Measurements from ENCODE around the gene STX8.

Gene STX8

GRCh38 chr17:9553596-9553995 is 22.0 kb downstream of the STX8 start:
- no peak for DNase-seq

GRCh38 chr17:9553181-9553580 is 22.4 kb downstream of the STX8 start:
- no peak for DNase-seq

GRCh38 chr17:9549215-9549614 is 26.4 kb downstream of the STX8 start:
- no peak for DNase-seq

- no peak for DNase-seq
Observed at GRCh38 chr17:9544221-9544620, 31.4 kb downstream of the STX8 start.

- no peak for DNase-seq
Observed at GRCh38 chr17:9541718-9542117, 33.9 kb downstream of the STX8 start.

- DNase-seq, result no peak
Observed at GRCh38 chr17:9538626-9539025, 37.0 kb downstream of the STX8 start.

- no peak for DNase-seq
Observed at GRCh38 chr17:9537177-9537776, 38.3 kb downstream of the STX8 start.

- no peak for DNase-seq
Observed at GRCh38 chr17:9536061-9536460, 39.6 kb downstream of the STX8 start.

- DNase-seq, result no peak
Observed at GRCh38 chr17:9533441-9533840, 42.2 kb downstream of the STX8 start.

- no peak for DNase-seq
Observed at GRCh38 chr17:9532715-9533114, 42.9 kb downstream of the STX8 start.

- DNase-seq, result no peak
Observed at GRCh38 chr17:9531034-9531433, 44.6 kb downstream of the STX8 start.

- DNase-seq, result no peak
Observed at GRCh38 chr17:9529033-9529700, 46.5 kb downstream of the STX8 start.

GRCh38 chr17:9527788-9528187 is 47.8 kb downstream of the STX8 start:
- DNase-seq, result no peak

GRCh38 chr17:9522074-9522473 is 53.5 kb downstream of the STX8 start:
- no peak for DNase-seq

- no peak for DNase-seq
Observed at GRCh38 chr17:9521062-9521461, 54.6 kb downstream of the STX8 start.

GRCh38 chr17:9520649-9521048 is 55.0 kb downstream of the STX8 start:
- DNase-seq, result no peak

- no peak for DNase-seq
Observed at GRCh38 chr17:9519583-9520272, 55.9 kb downstream of the STX8 start.

GRCh38 chr17:9517396-9517795 is 58.2 kb downstream of the STX8 start:
- no peak for DNase-seq

GRCh38 chr17:9513266-9513665 is 62.4 kb downstream of the STX8 start:
- no peak for DNase-seq

GRCh38 chr17:9512323-9513168 is 63.1 kb downstream of the STX8 start:
- no peak for DNase-seq

- no peak for DNase-seq
Observed at GRCh38 chr17:9509236-9509816, 66.3 kb downstream of the STX8 start.

GRCh38 chr17:9499041-9499440 is 76.6 kb downstream of the STX8 start:
- DNase-seq, result no peak

- DNase-seq, result no peak
Observed at GRCh38 chr17:9498490-9498889, 77.1 kb downstream of the STX8 start.
